WTC11 (cell line): ENCODE results near the gene GNG2. TPM values are rescaled to one million over a fixed set of nuclear protein-coding genes. Genes with fewer than 3 reads are reported as not detected.

Experiments used
- ATAC-seq: fragments of 200-7000 bp; cut with Tn5 transposase; 2 replicates; pipeline ENCODE4 v1.10.0; 2021; ENCODE audit warnings: mild to moderate bottlenecking, moderate library complexity
- CTCF ChIA-PET: fragments of 300-600 bp; sonication (Branson Sonifier 250); formaldehyde crosslinking; loops from one replicate; lab custom pipeline; 2021; ENCODE audit warnings: antibody characterized with exemption; lab: Charles Lee
- POLR2A ChIA-PET: fragments of 350-600 bp; sonication (Branson Sonifier 250); formaldehyde crosslinking; loops from one replicate; lab custom pipeline; 2021; ENCODE audit warnings: antibody characterized with exemption; lab: Charles Lee
- DNase-seq: peaks from one replicate; pipeline ENCODE4 v3.0.0; 2021; ENCODE audit warnings: low spot score
- H3K27ac Mint-ChIP-seq: 2 replicates; pipeline ENCODE4 v1.8.0; 2021; ENCODE audit warnings: mixed read lengths
- H3K27me3 Mint-ChIP-seq: 2 replicates; pipeline ENCODE4 v1.8.0; 2021; ENCODE audit warnings: low read depth, mild to moderate bottlenecking, moderate library complexity, mixed read lengths
- H3K36me3 Mint-ChIP-seq: 2 replicates; pipeline ENCODE4 v1.8.0; 2021; ENCODE audit warnings: mixed read lengths
- H3K4me1 Mint-ChIP-seq: 2 replicates; pipeline ENCODE4 v1.8.0; 2022; ENCODE audit warnings: mixed read lengths
- H3K4me3 Mint-ChIP-seq: 2 replicates; pipeline ENCODE4 v1.8.0; 2021; ENCODE audit warnings: mild to moderate bottlenecking, moderate library complexity, mixed read lengths
- H3K9me3 Mint-ChIP-seq: 2 replicates; pipeline ENCODE4 v1.8.0; 2021; ENCODE audit warnings: mixed read lengths
- CDX4 ChIP-seq: fragments of 250-450 bp; sonication (Bioruptor Pico); IDR thresholded peaks from 2 replicates; pipeline ENCODE4 v1.9.0; 2021; ENCODE audit warnings: moderate library complexity, mild to moderate bottlenecking, inconsistent platforms, borderline replicate concordance
- CTCF ChIP-seq: fragments of 200-600 bp; IDR thresholded peaks from 2 replicates; pipeline ENCODE4 v1.8.0; 2022; ENCODE audit warnings: antibody characterized with exemption
- E2F1 ChIP-seq: sonication (generic); formaldehyde crosslinking; IDR thresholded peaks from 2 replicates; pipeline ENCODE4 v1.8.0; 2022; ENCODE audit warnings: mild to moderate bottlenecking, missing genetic modification reagents
- E2F5 ChIP-seq: sonication (generic); formaldehyde crosslinking; IDR thresholded peaks from 2 replicates; pipeline ENCODE4 v1.8.1; 2022; ENCODE audit warnings: mild to moderate bottlenecking, moderate library complexity, missing genetic modification reagents
- FOXK1 ChIP-seq: sonication (generic); formaldehyde crosslinking; IDR thresholded peaks from 2 replicates; pipeline ENCODE4 v1.8.0; 2022; ENCODE audit warnings: mild to moderate bottlenecking, moderate library complexity, missing genetic modification reagents
- GABPB1 ChIP-seq: sonication (generic); formaldehyde crosslinking; IDR thresholded peaks from 2 replicates; pipeline ENCODE4 v1.8.1; 2023; ENCODE audit warnings: mild to moderate bottlenecking, missing genetic modification reagents
- NR3C1 ChIP-seq: sonication (generic); formaldehyde crosslinking; conservative IDR thresholded peaks from 2 replicates; pipeline ENCODE4 v1.8.1; 2023; ENCODE audit warnings: low read depth, mild to moderate bottlenecking, missing genetic modification reagents
- PRDM15 ChIP-seq: sonication (generic); formaldehyde crosslinking; IDR thresholded peaks from 2 replicates; pipeline ENCODE4 v1.8.0; 2022; ENCODE audit warnings: missing genetic modification reagents
- ZNF138 ChIP-seq: sonication (generic); formaldehyde crosslinking; conservative IDR thresholded peaks from 2 replicates; pipeline ENCODE4 v1.8.1; 2022; ENCODE audit warnings: mild to moderate bottlenecking, moderate library complexity, missing genetic modification reagents
- ZNF232 ChIP-seq: sonication (generic); formaldehyde crosslinking; IDR thresholded peaks from 2 replicates; pipeline ENCODE4 v1.8.0; 2022; ENCODE audit warnings: mild to moderate bottlenecking, missing genetic modification reagents
- ZNF281 ChIP-seq: sonication (generic); formaldehyde crosslinking; IDR thresholded peaks from 2 replicates; pipeline ENCODE4 v1.8.0; 2023; ENCODE audit warnings: mild to moderate bottlenecking, missing genetic modification reagents
- ZNF532 ChIP-seq: fragments of 250-450 bp; sonication (Bioruptor Pico); IDR thresholded peaks from 2 replicates; pipeline ENCODE4 v1.9.0; 2021; ENCODE audit warnings: mild to moderate bottlenecking, borderline replicate concordance
- total RNA-seq: library from RNA; stranded (reverse); gene quantifications from 3 replicates; pipeline ENCODE4 v1.2.3, GENCODE V29; 2021

GNG2 gene
- total RNA-seq, 1 experiment from 2014 or later = 10.7 TPM

GRCh38 chr14:51917193-51917592, 56.8 kb downstream of the GNG2 start:
- ATAC-seq (no peak), DNase-seq (no peak)
- no peaks in the 10 kb centered on the region for H3K27me3 Mint-ChIP-seq
- no peak overlapping the region for H3K4me3 Mint-ChIP-seq
- no peak for TF ChIP-seq ZNF281 (CRISPR knock-in tag)
- TF ChIP-seq ZNF138 (CRISPR knock-in tag) = no peak
- TF ChIP-seq E2F1 (CRISPR knock-in tag) = no peak
- TF ChIP-seq GABPB1 (CRISPR knock-in tag) = no peak
- no peak for TF ChIP-seq ZNF532
- no peak for TF ChIP-seq CTCF
- TF ChIP-seq PRDM15 = no peak
- no peaks in the 10 kb centered on the region for H3K4me1 Mint-ChIP-seq
- no peaks in the 10 kb centered on the region for H3K36me3 Mint-ChIP-seq
- CTCF ChIA-PET = interaction anchor here (0.8 kb wide), 1 partner anchor 56 kb away, joined by 3 read pairs; the partner anchor contains the start of gene GNG2
- H3K9me3 Mint-ChIP-seq = no peaks in the 10 kb centered on the region
- POLR2A ChIA-PET = no interaction called here
- H3K27ac Mint-ChIP-seq = no peak overlapping the region

- Mint-ChIP-seq H3K27me3 (no peaks in the 10 kb centered on the region), H3K4me1 (peaks cover 5% of the 10 kb centered on the region; the same call in 1 of the 2 replicates), H3K9me3 (no peaks in the 10 kb centered on the region), H3K36me3 (no peaks in the 10 kb centered on the region), H3K27ac (no peak overlapping the region), H3K4me3 (no peak overlapping the region)
- ATAC-seq (no peak), DNase-seq (no peak)
- ChIA-PET POLR2A (no interaction called here), CTCF (no interaction called here)
- TF ChIP-seq E2F5 (CRISPR knock-in tag) = no peak
- TF ChIP-seq ZNF232 (CRISPR knock-in tag) = no peak
- TF ChIP-seq CDX4 = no peak
- TF ChIP-seq NR3C1 (CRISPR knock-in tag) = no peak
- TF ChIP-seq FOXK1 (CRISPR knock-in tag) = no peak
- no peak for TF ChIP-seq ZNF281 (CRISPR knock-in tag)
Measured at GRCh38 chr14:51921026-51921425, 60.6 kb downstream of the GNG2 start.
